Heart left ventricle (tissue), 16 donors: ENCODE results near the gene MYNN. TPM values are rescaled to one million over a fixed set of nuclear protein-coding genes. Genes with fewer than 3 reads are reported as not detected.

Experiments
- ATAC-seq, 4 donors: fragments of 200-7000 bp; cut with Tn5 transposase; one replicate each; pipeline ENCODE4 v1.9.1; 2020 to 2022; ENCODE audit warnings: moderate library complexity in 4 of 4, mild to moderate bottlenecking in 3 of 4, moderate number of reproducible peaks in 1 of 4
- DNase-seq, 5 donors: peaks; one replicate each; pipeline ENCODE4 v3.0.0-alpha.2; 2020
- H3K27ac ChIP-seq, 12 donors: fragments of 200-600 bp; sonication (generic) in 4 of 12; one replicate each; pipeline versions ENCODE4 v1.5.0 to v1.8.0; 2016 to 2022; ENCODE audit warnings: mild to moderate bottlenecking in 2 of 12
- H3K27me3 ChIP-seq, 9 donors: fragments of 200-600 bp; sonication (generic) in 2 of 9; one replicate each; pipeline versions ENCODE4 v1.5.1 to v1.8.0; 2016 to 2022; ENCODE audit warnings: mild to moderate bottlenecking in 3 of 9
- H3K36me3 ChIP-seq, 9 donors: fragments of 200-600 bp; sonication (generic) in 2 of 9; one replicate each; pipeline versions ENCODE4 v1.5.0 to v1.8.0; 2018 to 2022; ENCODE audit warnings: mild to moderate bottlenecking in 2 of 9
- H3K4me1 ChIP-seq, 12 donors: fragments of 200-600 bp; sonication (generic) in 4 of 12; one replicate each; pipeline versions ENCODE4 v1.5.0 to v1.8.0; 2016 to 2022; ENCODE audit warnings: mild to moderate bottlenecking in 3 of 12
- H3K4me3 ChIP-seq, 12 donors: fragments of 200-600 bp; sonication (generic) in 4 of 12; one replicate each; pipeline versions ENCODE4 v1.5.0 to v1.8.0; 2017 to 2022; ENCODE audit warnings: mild to moderate bottlenecking in 9 of 12, moderate library complexity in 4 of 12
- H3K9me3 ChIP-seq, 12 donors: fragments of 200-600 bp; sonication (generic) in 4 of 12; one replicate each; pipeline versions ENCODE4 v1.5.0 to v1.8.0; 2016 to 2022; ENCODE audit warnings: mild to moderate bottlenecking in 1 of 12
- POLR2A ChIP-seq, 2 donors: fragments of 450-650 bp; IDR thresholded peaks; one replicate each; pipeline ENCODE4 v1.6.1; 2017; ENCODE audit warnings: antibody characterized with exemption in 2 of 2, mild to moderate bottlenecking in 2 of 2, moderate library complexity in 2 of 2
- WGBS, 4 donors: extraction: QIAGEN DNeasy Blood & Tissue Kit in 2 of 4; methylation state at CpG; one replicate each; pipeline versions ENCODE4 v1.1.5 to v1.1.7; 2013 to 2018; 5-methylcytosine and 5-hydroxymethylcytosine counted together
- intact Hi-C, 10 donors: fragments of 100-400 bp; cut with DNase I; formaldehyde crosslinking; loops; one replicate each; pipeline versions ENCODE4 v1.11.1 to v1.14.2; 2022
- polyA plus RNA-seq, 2 donors: library from polyadenylated mRNA; stranded (reverse); fragments of 200-250 nt; gene quantifications; one replicate each; pipeline ENCODE4 v1.2.3, GENCODE V29; 2013
- total RNA-seq, 9 donors: library from RNA; depleted of rRNA in 2 of 9; stranded (reverse); fragments of >200 nt in 2 of 9; fragmentation: NEBNext Ultra II Directional in 3 of 9; extraction: Animal tissue kit (Norgen Biotek cat#: 25700) in 3 of 9; gene quantifications; one replicate each; pipeline versions ENCODE4 v1.1.0 to v1.2.4, GENCODE V29; 2016 to 2023
- TF ChIP-seq, protein P1 (sequence below), 12 donors: fragments of 200-600 bp; sonication (generic) in 4 of 12; IDR thresholded peaks; one replicate each; pipeline versions ENCODE4 v1.5.0 to v1.8.0; 2018 to 2022; ENCODE audit warnings: antibody characterized with exemption in 12 of 12, mild to moderate bottlenecking in 5 of 12
- donor health status: ischemic (EF 13 %, LVEDD 7.1; RV severe dilation, severe dysfunction).
- donor health status: healthy with polysubstance abuse.
- donor health status: DM: no; HTN: yes; CAD: no.
- donor health status: DM: no; HTN: no; CAD: no.
- donor health status: ischemic (EF 25% LVEDD 6.9; RV normal size, moderate dysfunction).
- donor health status: ischemic (EF 25% LVEDD 5.7; RV mildly dilated, moderate dysfunction).
- donor health status: healthy.
- donor health status: DM: yes; HTN: yes; CAD: no.
- donor health status: ischemic (EF 35%, LVEDD 5.7; RV mildly dilated, moderate dysfunction).
- donor health status: nonischemic (EF 11% LVEDD 7.7; RV severe dilation, severe dysfunction).
- donor health status: DM: yes; HTN: yes; CAD: no.
- donor health status: PGD.
- donor health status: ischemic (EF 29% LVEDD 5.4; RV normal size, mild dysfunction).
- donor health status: nonischemic (EF 23%, LVEDD 6.1; RV moderate dilation, normal function).

Gene MYNN
- total and polyA plus RNA-seq, 11 donors = 5.0 to 14.1 (median 10.4) TPM

- ATAC-seq = no peak
- peaks cover 0 to 78% (median 53%) of the 10 kb centered on the region in 9 donors for H3K36me3 ChIP-seq
- H3K27ac ChIP-seq = no peak overlapping the region
- H3K4me1 ChIP-seq = no peaks in the 10 kb centered on the region
- no peaks in the 10 kb centered on the region for H3K27me3 ChIP-seq
- intact Hi-C loops = loop anchor here in 1 of 10 donors (5.0 kb wide), 1 partner anchor 297 kb away; no protein-coding TSS in a partner anchor
- no peak overlapping the region for H3K4me3 ChIP-seq
- no peak for DNase-seq
- no peaks in the 10 kb centered on the region for H3K9me3 ChIP-seq
- TF ChIP-seq, protein P1, sequence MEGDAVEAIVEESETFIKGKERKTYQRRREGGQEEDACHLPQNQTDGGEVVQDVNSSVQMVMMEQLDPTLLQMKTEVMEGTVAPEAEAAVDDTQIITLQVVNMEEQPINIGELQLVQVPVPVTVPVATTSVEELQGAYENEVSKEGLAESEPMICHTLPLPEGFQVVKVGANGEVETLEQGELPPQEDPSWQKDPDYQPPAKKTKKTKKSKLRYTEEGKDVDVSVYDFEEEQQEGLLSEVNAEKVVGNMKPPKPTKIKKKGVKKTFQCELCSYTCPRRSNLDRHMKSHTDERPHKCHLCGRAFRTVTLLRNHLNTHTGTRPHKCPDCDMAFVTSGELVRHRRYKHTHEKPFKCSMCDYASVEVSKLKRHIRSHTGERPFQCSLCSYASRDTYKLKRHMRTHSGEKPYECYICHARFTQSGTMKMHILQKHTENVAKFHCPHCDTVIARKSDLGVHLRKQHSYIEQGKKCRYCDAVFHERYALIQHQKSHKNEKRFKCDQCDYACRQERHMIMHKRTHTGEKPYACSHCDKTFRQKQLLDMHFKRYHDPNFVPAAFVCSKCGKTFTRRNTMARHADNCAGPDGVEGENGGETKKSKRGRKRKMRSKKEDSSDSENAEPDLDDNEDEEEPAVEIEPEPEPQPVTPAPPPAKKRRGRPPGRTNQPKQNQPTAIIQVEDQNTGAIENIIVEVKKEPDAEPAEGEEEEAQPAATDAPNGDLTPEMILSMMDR (IDR thresholded peaks at IDR 0.05) = no peak
- TF ChIP-seq POLR2A (IDR thresholded peaks at IDR 0.05) = no peak
Observed at GRCh38 chr3:169790219-169790618, 17.0 kb downstream of the MYNN start.

DNA sequence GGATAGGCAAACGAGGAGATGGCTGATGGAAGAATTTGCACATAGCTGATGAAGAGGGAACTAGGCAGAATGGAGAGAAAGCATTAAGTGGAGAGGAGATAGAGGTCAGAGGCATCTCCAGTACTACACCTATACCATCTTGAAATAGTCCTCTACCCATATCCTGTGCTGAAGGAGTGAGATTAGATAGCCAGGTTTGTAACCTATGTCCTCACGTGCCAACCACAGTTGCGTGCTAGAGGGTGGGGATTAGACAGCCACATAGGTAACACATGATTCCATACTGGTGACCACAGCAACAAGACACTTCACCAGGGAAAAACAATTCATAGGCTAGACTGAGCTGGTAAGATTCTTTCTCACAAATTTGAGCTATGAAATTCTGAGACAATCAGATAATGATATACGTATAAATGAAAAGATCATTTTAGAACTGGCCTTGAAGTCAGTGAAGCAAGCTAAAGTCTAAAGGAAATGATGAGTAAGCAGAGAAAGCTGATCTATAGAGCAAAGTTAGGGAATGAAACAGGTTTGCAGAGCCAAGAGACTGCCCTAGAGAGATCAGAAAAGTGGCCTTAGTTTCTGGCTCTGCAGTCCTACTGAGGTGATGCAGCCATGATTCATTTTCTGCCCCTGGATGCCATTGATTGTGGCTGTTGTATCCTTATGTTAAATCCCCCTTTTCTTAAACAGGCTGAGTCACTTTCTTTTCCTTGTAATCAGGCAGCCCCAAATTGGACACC lies 17.7 kb downstream of the MYNN start:
- 89 to 93% (median 91%) methylated on average over 4 of the region's 4 CpGs for WGBS, 4 donors
- ATAC-seq (no peak), DNase-seq (no peak)
- intact Hi-C loops = loop anchor here in 1 of 10 donors (5.0 kb wide), 1 partner anchor 296 kb away; no protein-coding TSS in a partner anchor
- Histone ChIP-seq H3K4me3 (no peak overlapping the region), H3K36me3 (peaks cover 0 to 77% (median 47%) of the 10 kb centered on the region in 9 donors), H3K27ac (no peak overlapping the region), H3K9me3 (no peaks in the 10 kb centered on the region), H3K4me1 (no peaks in the 10 kb centered on the region), H3K27me3 (no peaks in the 10 kb centered on the region)
- TF ChIP-seq, protein P1 (IDR thresholded peaks at IDR 0.05) = no peak
- no peak for TF ChIP-seq POLR2A (IDR thresholded peaks at IDR 0.05)

DNA sequence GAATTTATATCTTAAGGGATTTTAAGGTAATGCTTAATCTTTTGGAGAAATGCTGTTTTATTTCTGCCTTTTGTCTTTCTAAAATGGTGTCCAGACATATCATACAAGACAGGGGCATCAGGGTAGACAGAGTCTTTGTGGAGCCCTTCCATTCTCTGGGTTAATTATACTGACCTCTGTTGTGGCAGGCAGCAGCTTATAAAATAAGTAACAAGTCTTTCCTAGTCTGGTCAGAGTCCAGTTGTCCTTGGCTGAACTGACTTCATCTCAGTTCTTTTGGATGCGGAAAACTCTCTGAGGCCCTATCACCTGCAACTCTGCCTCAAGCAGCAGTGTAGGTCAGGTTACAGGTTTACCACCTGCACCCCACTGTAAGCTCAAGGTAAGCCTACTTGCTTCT lies 19.2 kb downstream of the MYNN start:
- intact Hi-C loops = loop anchor here in 1 of 10 donors (5.0 kb wide), 1 partner anchor 295 kb away; no protein-coding TSS in a partner anchor

GRCh38 chr3:169804681-169805080 lies 31.5 kb downstream of the MYNN start:
- ATAC-seq (no peak), DNase-seq (no peak)
- TF ChIP-seq POLR2A (IDR thresholded peaks at IDR 0.05) = no peak
- TF ChIP-seq, protein P1 (IDR thresholded peaks at IDR 0.05) = no peak
- H3K27me3 ChIP-seq = no peaks in the 10 kb centered on the region
- intact Hi-C loops = no loop called here
- no peak overlapping the region for H3K4me3 ChIP-seq
- H3K9me3 ChIP-seq = no peaks in the 10 kb centered on the region
- H3K4me1 ChIP-seq = no peaks in the 10 kb centered on the region
- 81 to 91% (median 88%) methylated on average over 3 of the region's 3 CpGs for WGBS, 4 donors
- peaks cover 0 to 44% (median 0%) of the 10 kb centered on the region in 9 donors for H3K36me3 ChIP-seq
- H3K27ac ChIP-seq = no peak overlapping the region

More for the DNA sequence above, 19.2 kb downstream of the MYNN start:
- Histone ChIP-seq H3K4me3 (no peak overlapping the region), H3K4me1 (no peaks in the 10 kb centered on the region), H3K27ac (no peak overlapping the region), H3K27me3 (no peaks in the 10 kb centered on the region), H3K36me3 (peaks cover 0 to 65% (median 32%) of the 10 kb centered on the region in 9 donors), H3K9me3 (no peaks in the 10 kb centered on the region)
- TF ChIP-seq, protein P1 (IDR thresholded peaks at IDR 0.05) = no peak
- no peak for TF ChIP-seq POLR2A (IDR thresholded peaks at IDR 0.05)
- DNase-seq = no peak
- 45 to 95% (median 83%) methylated on average over 1 of the region's 1 CpG for WGBS, 4 donors
- ATAC-seq = peak in 3 of 4 donors; percentile 20 to 52 (median 31)
